Trophoblast cell (in vitro differentiated cells and primary cell): ENCODE measurements around the gene HEATR1.
"Not testable (repeated sequence)": the region's sequence is repeated elsewhere in the genome, so short reads cannot be mapped to it uniquely, and the experiment has no call there.

Experiments used
- DNase-seq, 2 donors: peaks; one replicate each; pipeline ENCODE4 v3.0.0-alpha.2; 2016
- H2AFZ ChIP-seq: 2 replicates; pipeline ENCODE4 v1.6.1; 2013; ENCODE audit warnings: low read length, moderate library complexity, mild to moderate bottlenecking; ENCODE audit not compliant: insufficient read depth, poor library complexity
- H2AK5ac ChIP-seq: 2 replicates; pipeline ENCODE4 v1.6.1; 2013; ENCODE audit warnings: mild to moderate bottlenecking, low read length
- H2BK120ac ChIP-seq: 2 replicates; pipeline ENCODE4 v1.6.1; 2013; ENCODE audit warnings: low read length, mild to moderate bottlenecking, moderate library complexity; ENCODE audit not compliant: insufficient read depth, poor library complexity
- H2BK12ac ChIP-seq: 2 replicates; pipeline ENCODE4 v1.6.1; 2013; ENCODE audit warnings: mild to moderate bottlenecking, low read length, moderate library complexity
- H2BK5ac ChIP-seq: 2 replicates; pipeline ENCODE4 v1.6.1; 2013; ENCODE audit warnings: low read length, low read depth, moderate library complexity, mild to moderate bottlenecking; ENCODE audit not compliant: poor library complexity
- H3K14ac ChIP-seq: 2 replicates; pipeline ENCODE4 v1.6.1; 2013; ENCODE audit warnings: mild to moderate bottlenecking, low read length
- H3K18ac ChIP-seq: 2 replicates; pipeline ENCODE4 v1.6.1; 2013; ENCODE audit warnings: mild to moderate bottlenecking, low read length
- H3K23ac ChIP-seq: 2 replicates; pipeline ENCODE4 v1.6.1; 2013; ENCODE audit warnings: low read length
- H3K27ac ChIP-seq: 2 replicates; pipeline ENCODE4 v1.5.1; 2013; ENCODE audit warnings: low read depth, mild to moderate bottlenecking, inconsistent platforms, low read length, moderate library complexity
- H3K27me3 ChIP-seq: 2 replicates; pipeline ENCODE4 v1.6.1; 2013; ENCODE audit warnings: inconsistent platforms, mild to moderate bottlenecking, low read length, moderate library complexity; ENCODE audit not compliant: insufficient read depth
- H3K36me3 ChIP-seq, 2 experiments: 1 replicate in 1 of 2; 2 replicates in 1 of 2; pipeline ENCODE4 v1.6.1; 2013; ENCODE audit warnings: low read length in 2 of 2, mild to moderate bottlenecking in 2 of 2, moderate library complexity in 1 of 2; ENCODE audit not compliant: insufficient read depth in 2 of 2, control insufficient read depth in 1 of 2
- H3K4ac ChIP-seq: 2 replicates; pipeline ENCODE4 v1.6.1; 2013; ENCODE audit warnings: low read depth, mild to moderate bottlenecking, low read length, moderate library complexity
- H3K4me1 ChIP-seq, 2 experiments: 1 replicate in 1 of 2; 2 replicates in 1 of 2; pipeline ENCODE4 v1.6.1; 2013; ENCODE audit warnings: low read length in 2 of 2, mild to moderate bottlenecking in 2 of 2, moderate library complexity in 1 of 2; ENCODE audit not compliant: insufficient read depth in 2 of 2, control insufficient read depth in 1 of 2
- H3K4me2 ChIP-seq: 2 replicates; pipeline ENCODE4 v1.6.1; 2013; ENCODE audit warnings: inconsistent platforms, mild to moderate bottlenecking, low read length, moderate library complexity
- H3K4me3 ChIP-seq: 2 replicates; pipeline ENCODE4 v1.5.1; 2013; ENCODE audit warnings: mild to moderate bottlenecking, low read depth, low read length, inconsistent platforms
- H3K79me1 ChIP-seq: one replicate; pipeline ENCODE4 v1.6.1; 2013; ENCODE audit warnings: low read length
- H3K79me2 ChIP-seq: 2 replicates; pipeline ENCODE4 v1.6.1; 2013; ENCODE audit warnings: low read length, mild to moderate bottlenecking; ENCODE audit not compliant: control insufficient read depth, insufficient read depth, poor library complexity
- H3K9ac ChIP-seq: 2 replicates; pipeline ENCODE4 v1.6.1; 2013; ENCODE audit warnings: mild to moderate bottlenecking, low read length
- H3K9me3 ChIP-seq: 2 replicates; pipeline ENCODE4 v1.6.1; 2013; ENCODE audit warnings: low read depth, mild to moderate bottlenecking, control low read depth, inconsistent platforms, low read length; ENCODE audit not compliant: insufficient read depth
- H4K12ac ChIP-seq: 2 replicates; pipeline ENCODE4 v1.6.1; 2013; ENCODE audit warnings: low read depth, mild to moderate bottlenecking, low read length, moderate library complexity
- H4K8ac ChIP-seq: 2 replicates; pipeline ENCODE4 v1.6.1; 2013; ENCODE audit warnings: low read depth, mild to moderate bottlenecking, low read length, moderate library complexity
- H4K91ac ChIP-seq: one replicate; pipeline ENCODE4 v1.6.1; 2013; ENCODE audit warnings: low read depth, mild to moderate bottlenecking, low read length, moderate library complexity
- WGBS: extraction: QIAGEN DNeasy Blood & Tissue Kit; methylation state at CpG from one replicate; pipeline ENCODE4 v1.1.7; 2013; ENCODE audit warnings: missing lambda C conversion rate; ENCODE audit not compliant: insufficient read length, insufficient coverage; ENCODE audit errors: extremely low coverage; 5-methylcytosine and 5-hydroxymethylcytosine counted together

Gene HEATR1

DNA sequence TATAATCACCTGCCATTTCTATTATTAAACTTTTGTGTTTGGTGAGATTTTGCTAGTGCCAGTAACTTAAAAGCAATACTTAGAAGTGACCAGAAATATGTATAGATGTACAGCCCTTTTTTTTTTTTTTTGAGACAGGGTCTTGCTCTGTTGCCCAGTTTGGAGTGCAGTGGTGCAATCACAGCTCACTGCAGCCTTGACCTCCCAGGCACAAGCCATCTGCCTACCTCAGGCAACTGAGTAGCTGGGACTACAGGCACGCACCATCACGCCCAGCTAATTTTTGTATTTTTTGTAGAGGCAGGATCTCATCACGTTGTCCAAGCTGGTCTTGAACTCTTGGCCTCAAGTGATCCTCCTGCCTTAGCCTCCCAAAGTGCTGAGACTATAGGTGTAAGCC is 23.9 kb downstream of the HEATR1 start:
- H3K23ac ChIP-seq, H3K79me1 ChIP-seq, H2BK12ac ChIP-seq, H3K79me2 ChIP-seq, H3K18ac ChIP-seq, H3K27me3 ChIP-seq, H3K4me2 ChIP-seq, H4K8ac ChIP-seq, H3K4ac ChIP-seq, H2AK5ac ChIP-seq, H2BK120ac ChIP-seq, H3K9ac ChIP-seq, H2BK5ac ChIP-seq, H3K4me1 ChIP-seq, H4K91ac ChIP-seq, H3K9me3 ChIP-seq, H2AFZ ChIP-seq, H3K14ac ChIP-seq, H3K4me3 ChIP-seq, DNase-seq, H3K27ac ChIP-seq, H4K12ac ChIP-seq: not testable (repeated sequence)
- WGBS: no CpG with 5 or more reads among the region's 3 CpGs
- H3K36me3 ChIP-seq: peaks cover 13 to 23% of the 10 kb centered on the region in 2 experiments

DNA sequence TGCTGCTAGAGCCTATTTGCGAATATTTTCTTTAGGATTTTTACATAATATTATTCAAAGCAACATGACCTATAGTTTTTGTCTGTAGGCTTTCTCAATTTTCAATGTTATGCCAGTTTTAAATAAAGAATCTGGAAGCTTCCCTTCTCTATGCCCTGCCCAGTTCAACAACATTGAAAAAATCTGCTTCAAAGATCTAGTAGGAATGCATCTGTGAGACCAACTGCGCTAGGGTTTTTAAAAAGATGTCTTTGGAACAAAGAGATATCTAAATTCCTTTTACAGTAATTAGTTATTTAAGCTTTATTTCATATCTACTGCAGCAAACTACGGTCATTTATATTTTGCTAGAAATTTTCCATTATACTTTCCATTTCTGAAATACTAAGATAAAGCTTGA is 25.7 kb downstream of the HEATR1 start:
- H2AFZ ChIP-seq: no peak overlapping the region
- H3K18ac ChIP-seq: no peak overlapping the region
- H3K27ac ChIP-seq: no peak overlapping the region
- H4K12ac ChIP-seq: no peak overlapping the region
- H2BK5ac ChIP-seq: no peak overlapping the region
- no peak overlapping the region for H2BK12ac ChIP-seq
- no peak overlapping the region for H4K8ac ChIP-seq
- no peak overlapping the region for H2BK120ac ChIP-seq
- no peak overlapping the region for H3K14ac ChIP-seq
- WGBS: no CpG with 5 or more reads among the region's 3 CpGs
- H3K4me3 ChIP-seq: no peak overlapping the region
- H3K9me3 ChIP-seq: no peaks in the 10 kb centered on the region
- no peak overlapping the region for H2AK5ac ChIP-seq
- no peak for DNase-seq
- H3K79me1 ChIP-seq: no peaks in the 10 kb centered on the region
- no peak overlapping the region for H4K91ac ChIP-seq
- no peaks in the 10 kb centered on the region for H3K79me2 ChIP-seq
- peaks cover 13 to 22% of the 10 kb centered on the region in 2 experiments for H3K36me3 ChIP-seq
- H3K4ac ChIP-seq: no peak overlapping the region
- no peaks in the 10 kb centered on the region for H3K27me3 ChIP-seq
- no peak overlapping the region for H3K9ac ChIP-seq
- H3K4me1 ChIP-seq: no peaks in the 10 kb centered on the region
- no peak overlapping the region for H3K23ac ChIP-seq
- no peak overlapping the region for H3K4me2 ChIP-seq

DNA sequence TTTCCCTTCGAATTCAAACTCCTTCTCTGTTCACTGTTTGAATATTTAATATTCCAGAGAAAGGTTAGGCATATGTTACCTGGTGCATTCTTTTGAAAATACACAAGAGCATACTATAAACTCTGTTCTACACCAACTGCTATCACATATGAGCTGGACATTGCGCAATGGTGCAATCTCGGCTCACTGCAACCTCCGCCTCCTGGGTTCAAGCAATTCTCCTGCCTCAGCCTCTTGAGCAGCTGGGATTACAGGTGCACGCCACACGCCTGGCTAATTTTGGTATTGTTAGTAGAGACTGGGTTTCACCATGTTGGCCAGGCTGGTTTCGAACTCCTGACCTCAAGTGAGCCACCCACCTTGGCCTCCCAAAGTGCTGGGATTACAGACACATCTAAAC is 27.3 kb downstream of the HEATR1 start:
- not testable (repeated sequence) for DNase-seq, H4K91ac ChIP-seq, H2AK5ac ChIP-seq, H3K9ac ChIP-seq, H3K79me2 ChIP-seq, H3K18ac ChIP-seq, H3K4me2 ChIP-seq, H4K12ac ChIP-seq, H3K4ac ChIP-seq, H2BK5ac ChIP-seq, H2BK12ac ChIP-seq, H3K27ac ChIP-seq, H3K4me1 ChIP-seq, H3K23ac ChIP-seq, H3K4me3 ChIP-seq, H2BK120ac ChIP-seq, H4K8ac ChIP-seq, H2AFZ ChIP-seq, H3K27me3 ChIP-seq, H3K79me1 ChIP-seq, H3K14ac ChIP-seq, H3K9me3 ChIP-seq
- peaks cover 4 to 21% of the 10 kb centered on the region in 2 experiments for H3K36me3 ChIP-seq
- WGBS: no CpG with 5 or more reads among the region's 7 CpGs

DNA sequence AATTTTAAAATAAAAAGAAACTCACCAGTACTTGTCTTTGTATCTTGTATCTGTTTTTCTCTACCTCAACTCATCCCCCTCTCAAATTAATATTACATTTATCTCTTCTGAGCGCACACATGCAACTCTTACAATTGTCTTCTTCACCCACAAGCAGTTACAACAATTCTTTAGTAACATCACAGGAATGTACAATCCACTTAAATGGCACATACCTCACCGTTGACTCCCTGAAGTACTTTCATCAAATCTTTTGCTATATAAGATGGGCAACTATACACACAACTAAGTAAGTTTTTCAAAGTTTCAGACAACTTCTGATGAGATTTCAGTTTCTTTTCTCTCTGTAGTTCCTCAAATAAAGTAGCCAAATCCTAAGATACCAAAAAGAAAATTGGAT is 28.3 kb downstream of the HEATR1 start:
- H2BK5ac ChIP-seq: no peak overlapping the region
- H3K79me1 ChIP-seq: no peaks in the 10 kb centered on the region
- H3K18ac ChIP-seq: no peak overlapping the region
- H4K8ac ChIP-seq: no peak overlapping the region
- DNase-seq: peak in 1 of 2 donors; percentile 67
- H3K36me3 ChIP-seq: peaks cover 3 to 22% of the 10 kb centered on the region in 2 experiments
- no peak overlapping the region for H4K12ac ChIP-seq
- no CpG with 5 or more reads among the region's 2 CpGs for WGBS
- no peak overlapping the region for H3K4me3 ChIP-seq
- no peaks in the 10 kb centered on the region for H3K79me2 ChIP-seq
- no peak overlapping the region for H2BK120ac ChIP-seq
- no peak overlapping the region for H3K4me2 ChIP-seq
- H3K4me1 ChIP-seq: no peaks in the 10 kb centered on the region
- no peak overlapping the region for H3K4ac ChIP-seq
- H3K14ac ChIP-seq: no peak overlapping the region
- H2AFZ ChIP-seq: no peak overlapping the region
- no peak overlapping the region for H3K27ac ChIP-seq
- no peak overlapping the region for H3K23ac ChIP-seq
- no peaks in the 10 kb centered on the region for H3K9me3 ChIP-seq
- no peak overlapping the region for H3K9ac ChIP-seq
- H2BK12ac ChIP-seq: no peak overlapping the region
- no peak overlapping the region for H2AK5ac ChIP-seq
- H4K91ac ChIP-seq: no peak overlapping the region
- no peaks in the 10 kb centered on the region for H3K27me3 ChIP-seq
